NCI-H2029 (cell line): ENCODE measurements around the gene EIF2A.
A peak's percentile ranks its signal among the peaks of the same experiment; 100 is the strongest.
"Not testable (repeated sequence)": the region's sequence is repeated elsewhere in the genome, so short reads cannot be mapped to it uniquely, and the experiment has no call there.

Experiments
- DNase-seq: peaks from one replicate; lab custom pipeline; 2025; lab: John Stamatoyannopoulos, UW

The EIF2A gene

DNA sequence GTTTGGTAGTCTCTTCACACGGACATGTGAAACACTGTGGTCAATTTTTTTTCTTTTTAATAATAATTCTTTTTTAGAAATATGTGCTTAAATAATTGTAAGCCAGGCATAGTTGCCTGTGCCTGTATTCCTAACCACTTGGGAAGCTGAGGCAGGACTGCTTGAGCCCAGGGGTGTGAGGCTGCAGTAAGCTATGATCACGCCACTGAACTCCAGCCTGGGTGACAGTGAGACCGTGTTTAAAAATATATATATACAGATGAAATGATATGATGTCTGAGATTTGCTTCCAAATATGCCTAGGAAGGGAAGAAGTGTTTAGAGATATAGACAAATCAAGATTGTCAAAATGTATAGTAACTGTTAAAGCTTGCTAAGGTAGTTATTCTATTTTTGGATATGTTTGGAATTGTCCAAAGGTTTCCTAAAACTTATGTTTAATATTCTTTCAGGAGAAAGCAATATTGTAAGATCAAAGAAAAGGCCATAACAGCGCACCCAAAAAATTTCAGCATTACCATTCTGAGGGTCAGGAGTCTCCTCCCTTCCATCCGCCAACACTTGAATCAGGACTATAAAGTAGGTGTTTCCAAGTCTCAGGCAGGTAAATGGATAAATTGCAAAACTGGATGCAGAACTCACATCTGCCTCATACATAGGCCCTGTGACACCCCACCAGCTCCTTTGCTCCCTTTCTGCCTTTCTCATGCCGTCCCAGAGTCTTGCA, 56.0 kb downstream of the EIF2A start:
- DNase-seq, result no peak

DNA sequence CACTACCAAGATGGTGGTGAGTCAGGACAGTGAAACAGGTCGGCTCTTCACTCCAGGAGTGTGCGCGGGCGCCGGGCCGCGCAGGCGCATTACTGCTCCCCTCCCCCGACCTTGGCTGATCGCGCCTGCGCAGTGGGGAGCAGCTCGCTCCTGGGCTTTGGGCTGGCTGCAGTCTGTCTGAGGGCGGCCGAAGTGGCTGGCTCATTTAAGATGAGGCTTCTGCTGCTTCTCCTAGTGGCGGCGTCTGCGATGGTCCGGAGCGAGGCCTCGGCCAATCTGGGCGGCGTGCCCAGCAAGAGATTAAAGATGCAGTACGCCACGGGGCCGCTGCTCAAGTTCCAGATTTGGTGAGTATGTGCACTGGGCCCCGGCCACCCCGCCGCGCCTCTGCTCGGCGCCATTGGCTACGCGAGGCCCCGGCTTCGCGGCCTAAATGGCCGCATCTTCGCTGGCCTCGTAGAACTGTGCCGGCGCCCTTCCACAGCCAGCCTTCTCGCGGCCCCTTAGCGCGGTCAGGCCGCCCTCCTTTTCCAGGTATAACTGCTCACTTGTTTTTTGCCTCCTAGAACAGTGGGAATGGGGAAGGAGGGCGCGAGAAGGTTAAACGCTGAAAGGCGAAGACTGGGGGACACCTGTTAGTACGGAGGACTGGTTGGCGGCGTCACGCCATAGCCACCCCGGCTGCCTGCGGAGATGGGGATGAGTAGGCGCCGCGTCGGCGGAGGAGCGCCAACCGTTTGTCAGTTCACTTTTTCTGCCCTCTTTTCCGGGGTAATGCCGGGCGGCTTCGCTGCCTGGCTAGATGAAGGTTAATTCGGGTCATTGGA, 56.8 kb downstream of the EIF2A start, which contains the start of gene SELENOT:
Gene SELENOT, plus strand, starts transcription at position 169 of the 827 bp plus-strand sequence. Its CDS starts 42 bp downstream, at position 211.
- DNase-seq, result peak; percentile 85

DNA sequence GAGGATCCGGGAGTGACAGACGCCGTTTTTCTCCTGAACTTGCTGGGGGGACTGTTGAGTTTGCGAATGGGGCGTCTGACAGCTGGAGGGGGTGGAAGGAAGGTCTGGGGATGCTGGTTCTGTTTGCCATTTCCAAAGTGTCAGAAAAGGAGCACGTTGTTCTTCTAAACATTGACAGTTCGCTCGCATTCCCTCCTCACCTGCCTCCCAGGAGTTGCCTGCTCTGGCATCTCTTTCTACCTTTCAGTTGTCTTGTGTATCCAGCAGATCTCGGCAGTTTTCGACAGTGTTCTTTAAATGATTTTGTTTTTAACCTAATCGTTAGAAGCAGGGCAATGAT, 57.4 kb downstream of the EIF2A start:
- no peak for DNase-seq

- no peak for DNase-seq
Observed at GRCh38 chr3:150605998-150606641, 59.5 kb downstream of the EIF2A start.

DNA sequence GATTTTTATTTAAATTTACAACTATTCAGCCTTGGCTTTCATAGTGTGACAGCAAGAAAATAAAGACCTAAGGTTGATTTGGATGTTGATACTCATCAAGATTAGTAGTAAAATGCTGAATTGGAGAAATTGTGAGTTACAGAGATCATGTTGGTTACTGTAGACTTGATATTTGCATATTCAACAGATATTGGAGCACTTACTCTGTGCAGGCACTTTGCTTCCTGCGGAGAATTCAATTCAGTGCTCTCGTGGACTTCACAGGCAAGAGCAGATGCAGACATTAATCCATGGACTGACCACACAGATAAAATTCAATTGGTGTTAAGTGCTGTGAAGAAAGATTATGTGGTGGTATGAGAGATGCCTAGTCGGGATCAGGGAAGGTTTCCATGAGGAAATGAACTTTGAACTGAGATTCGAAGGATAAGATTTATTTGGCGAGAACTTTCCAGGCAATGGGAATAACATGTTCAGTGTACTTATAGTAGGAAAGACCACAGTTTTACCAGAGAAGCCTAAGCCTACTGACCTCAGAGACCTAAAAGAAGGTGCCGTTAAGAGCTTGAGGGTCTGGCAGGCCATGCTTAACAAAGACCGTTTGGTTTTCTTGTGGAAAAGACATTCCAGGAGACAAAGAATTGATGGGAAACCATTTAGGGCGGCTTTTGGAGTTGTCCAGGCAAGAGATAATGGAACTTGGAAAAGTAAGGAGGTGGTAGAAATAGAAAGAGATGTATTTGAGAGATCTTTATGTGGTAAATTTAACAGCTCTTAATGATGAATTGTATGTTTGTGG, 60.9 kb downstream of the EIF2A start:
- no peak for DNase-seq

DNA sequence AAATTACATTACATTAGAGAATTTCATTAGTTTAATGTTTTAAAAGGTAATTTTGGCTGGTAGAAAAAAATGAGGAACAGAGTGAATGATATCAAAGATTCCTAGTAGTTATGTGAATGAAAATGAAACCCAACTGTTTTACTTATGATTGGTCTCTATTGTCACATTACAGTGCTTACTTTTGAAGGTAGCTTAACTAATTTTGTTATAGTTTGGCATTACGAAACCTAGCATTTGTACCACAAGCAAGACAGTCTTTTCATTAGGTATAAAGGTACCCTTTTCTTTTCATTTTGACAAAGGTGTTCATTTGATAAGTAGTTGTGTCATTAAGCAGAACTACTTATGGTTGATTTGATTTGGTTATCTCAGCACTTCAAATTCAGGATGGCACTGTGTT, 63.4 kb downstream of the EIF2A start:
- no peak for DNase-seq

DNA sequence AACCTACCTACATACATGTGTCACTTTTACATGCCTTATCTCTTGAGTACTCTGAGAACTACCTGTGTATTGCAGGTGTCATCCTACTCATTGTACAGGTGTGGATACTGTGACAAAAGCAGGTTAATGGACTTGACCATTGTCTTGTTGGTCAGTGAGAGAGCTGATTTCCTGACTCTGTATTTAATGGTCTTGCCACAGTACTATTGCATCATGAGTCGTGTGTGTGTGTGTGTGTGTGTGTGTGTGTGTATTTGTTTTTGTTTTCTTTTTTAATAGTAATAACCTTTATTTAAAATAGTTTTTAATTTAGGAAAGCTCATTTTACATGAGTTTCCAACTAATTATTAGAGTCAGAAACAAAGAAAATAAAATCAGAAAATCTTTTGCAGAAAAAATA, 64.2 kb downstream of the EIF2A start:
- peak; percentile 4 for DNase-seq

DNA sequence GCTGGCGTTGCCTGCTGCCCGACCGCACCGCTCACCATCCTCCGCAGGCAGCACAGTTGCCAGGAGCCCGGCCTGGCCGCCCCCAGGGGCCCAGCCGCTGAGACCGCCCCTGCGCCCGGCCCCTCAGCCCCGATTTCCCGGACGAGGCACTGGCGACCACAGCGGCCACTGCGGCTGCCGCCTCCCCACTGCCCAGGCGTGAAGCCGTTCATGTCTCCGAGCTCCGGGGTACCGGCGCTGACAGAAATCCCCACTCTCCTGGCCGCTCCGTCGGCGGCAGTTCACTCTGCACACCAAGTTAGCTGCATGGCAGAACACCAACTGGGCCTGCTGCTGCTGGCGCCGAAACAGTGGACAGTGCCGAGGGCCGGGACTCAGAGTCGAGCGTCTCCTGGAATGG, 65.1 kb downstream of the EIF2A start:
- no peak for DNase-seq

GRCh38 chr3:150612494-150612893, 65.9 kb downstream of the EIF2A start:
- DNase-seq, result no peak

DNA sequence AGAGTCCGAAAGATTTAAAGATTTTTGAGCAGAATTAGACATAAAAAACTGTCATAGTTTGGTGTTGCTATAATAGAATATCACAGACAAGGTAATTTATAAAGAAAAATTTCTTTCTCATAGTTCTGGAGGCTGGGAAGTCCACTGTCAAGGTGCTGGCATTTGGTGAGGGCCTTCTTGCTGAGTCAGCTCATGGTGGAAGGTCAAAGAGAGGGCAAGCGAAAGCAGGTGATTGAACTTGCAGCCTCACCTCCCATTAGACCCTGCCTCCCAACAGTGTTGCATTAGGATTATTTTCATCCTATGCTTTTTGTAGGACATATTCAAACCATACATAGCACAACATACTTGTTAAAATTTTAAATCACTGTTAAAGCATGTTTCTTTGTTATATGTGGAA, 66.4 kb downstream of the EIF2A start:
- DNase-seq, result no peak

GRCh38 chr3:150613709-150614480, 67.3 kb downstream of the EIF2A start:
- DNase-seq, result no peak

DNA sequence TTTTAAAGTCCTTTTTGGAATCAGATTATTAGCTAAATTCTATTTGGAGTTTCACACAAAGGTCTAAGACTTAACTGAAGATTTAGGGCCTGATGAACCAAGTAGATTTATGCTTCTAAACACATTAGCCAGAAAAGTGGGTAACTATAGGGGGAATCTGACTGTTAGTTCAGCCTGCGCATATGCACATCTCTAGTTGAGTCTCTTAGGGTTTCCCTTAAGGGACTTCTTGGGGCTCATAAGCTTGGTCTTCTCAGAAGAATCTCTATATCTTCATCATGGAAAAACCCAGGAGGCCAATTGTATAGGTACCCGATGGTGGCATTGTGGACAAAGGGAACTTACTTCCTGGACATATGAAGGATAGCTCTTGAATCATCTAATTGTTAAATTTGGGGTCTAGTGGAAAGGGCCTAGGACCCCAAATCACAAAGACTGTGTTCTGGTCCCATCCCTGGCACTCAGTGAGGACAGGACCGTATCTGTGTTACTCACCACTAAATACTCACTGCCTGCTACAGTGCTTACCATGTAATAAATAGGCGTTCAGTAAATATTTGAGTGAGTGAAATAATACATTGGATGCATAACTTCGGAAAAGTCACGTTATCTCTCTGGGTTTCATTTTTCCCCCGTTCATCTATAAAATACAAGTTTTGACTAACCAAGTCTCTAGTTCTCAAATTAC, 73.6 kb downstream of the EIF2A start:
- DNase-seq, result no peak

DNA sequence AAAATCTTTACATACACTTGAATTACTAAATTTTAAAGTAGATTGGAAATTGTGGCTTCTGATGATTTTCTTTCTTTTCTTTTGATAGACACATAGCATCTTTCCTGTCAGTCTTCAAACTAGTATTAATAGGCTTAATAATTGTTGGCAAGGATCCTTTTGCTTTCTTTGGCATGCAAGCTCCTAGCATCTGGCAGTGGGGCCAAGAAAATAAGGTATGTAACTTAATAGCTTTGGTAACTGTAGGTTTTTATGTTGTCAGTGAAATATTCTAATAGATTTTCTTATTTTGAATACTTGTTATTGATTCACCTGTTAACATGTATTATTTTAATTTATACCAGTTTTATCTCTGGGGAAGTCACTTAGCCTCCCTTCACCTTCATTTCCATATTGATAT, 76.4 kb downstream of the EIF2A start:
- DNase-seq, result not testable (repeated sequence)

DNA sequence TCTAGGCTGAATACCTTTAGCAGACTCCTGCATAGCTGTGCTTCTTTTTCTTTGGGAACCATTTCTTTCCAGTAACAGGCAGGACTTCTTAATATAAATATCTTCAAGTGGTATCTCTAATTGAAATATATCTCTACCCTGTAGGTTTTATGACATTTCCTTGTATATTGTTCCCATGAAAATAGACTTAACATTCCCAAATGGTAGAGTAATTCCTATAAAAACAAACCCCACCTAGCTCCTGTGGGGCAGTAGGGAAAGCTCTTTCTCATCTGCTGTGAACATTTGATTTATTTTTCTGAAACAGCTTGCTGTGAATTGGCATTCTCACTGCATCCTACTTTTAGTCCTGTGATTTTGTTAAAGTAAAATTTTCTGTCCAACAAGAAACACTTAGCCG, 77.4 kb downstream of the EIF2A start:
- DNase-seq, result no peak

DNA sequence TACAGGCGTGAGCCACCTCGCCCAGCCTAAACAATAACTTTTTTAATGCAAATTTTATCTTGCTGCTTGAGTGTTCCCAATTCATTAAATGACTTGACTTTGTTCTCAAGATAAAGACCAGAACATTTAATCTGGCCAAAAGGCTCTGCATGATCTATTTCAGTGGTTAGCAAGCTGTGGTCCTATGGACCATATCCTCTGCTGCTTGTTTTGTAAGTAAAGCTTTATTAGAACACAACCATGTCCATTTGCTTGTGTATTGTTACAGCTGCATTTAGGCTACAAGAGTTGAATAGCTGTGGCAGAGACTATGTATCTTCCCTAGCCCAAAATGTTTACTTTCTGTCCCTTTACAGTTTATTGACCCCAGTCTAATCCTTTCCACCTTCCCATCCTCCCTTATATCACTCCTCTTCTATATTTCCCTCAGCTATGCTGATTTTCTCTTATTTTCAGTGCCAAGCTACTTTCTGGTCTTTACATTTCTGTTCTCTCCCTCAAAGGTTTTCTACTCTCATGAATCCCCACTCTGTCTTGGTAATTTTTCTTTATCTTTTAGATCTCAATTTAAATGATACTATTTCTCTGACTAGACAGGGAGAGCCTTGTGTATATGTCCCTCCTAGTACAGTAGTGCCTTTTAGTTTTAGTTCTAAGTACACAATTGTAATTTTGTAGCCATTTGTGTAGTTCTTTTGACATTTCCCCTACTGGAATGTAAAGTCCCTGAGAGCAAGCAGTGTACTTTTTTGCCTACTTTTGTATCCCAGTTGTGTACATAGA, 79.8 kb downstream of the EIF2A start:
- no peak for DNase-seq

- no peak for DNase-seq
Observed at GRCh38 chr3:150627557-150627956, 81.0 kb downstream of the EIF2A start.

DNA sequence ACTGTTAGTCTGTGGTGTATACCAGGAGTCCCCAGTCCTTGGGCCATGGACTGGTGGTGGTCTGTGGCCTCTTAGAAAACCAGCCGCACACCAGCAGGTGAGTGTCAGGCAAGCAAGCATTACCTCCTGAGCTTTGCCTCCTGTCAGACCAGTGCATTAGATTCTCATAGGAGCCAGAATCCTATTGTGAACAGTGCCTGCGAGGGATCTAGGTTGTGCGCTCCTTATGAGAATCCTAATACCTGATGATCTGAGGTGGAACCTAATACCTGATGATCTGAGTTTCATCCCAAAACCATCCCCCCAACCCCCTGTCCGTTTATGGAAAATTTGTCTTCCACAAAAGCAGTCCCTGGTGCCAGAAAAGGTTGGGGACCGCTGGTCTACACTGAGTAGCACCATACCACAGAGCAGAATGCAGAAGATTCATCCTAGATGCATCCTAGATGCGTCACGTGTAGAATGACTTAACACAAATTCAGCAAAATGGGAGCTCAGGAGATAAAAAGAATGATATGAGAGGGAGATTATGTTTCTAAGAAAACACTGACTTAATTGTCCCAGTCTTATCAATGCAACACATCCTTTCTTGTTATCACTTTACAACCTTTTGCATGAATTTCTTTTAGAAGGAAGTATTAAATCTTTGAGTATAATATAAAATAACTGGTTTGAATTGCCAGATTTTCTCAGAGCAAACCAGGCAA, 85.1 kb downstream of the EIF2A start:
- DNase-seq, result no peak

- DNase-seq, result no peak
Observed at GRCh38 chr3:150635076-150635475, 88.5 kb downstream of the EIF2A start.

DNA sequence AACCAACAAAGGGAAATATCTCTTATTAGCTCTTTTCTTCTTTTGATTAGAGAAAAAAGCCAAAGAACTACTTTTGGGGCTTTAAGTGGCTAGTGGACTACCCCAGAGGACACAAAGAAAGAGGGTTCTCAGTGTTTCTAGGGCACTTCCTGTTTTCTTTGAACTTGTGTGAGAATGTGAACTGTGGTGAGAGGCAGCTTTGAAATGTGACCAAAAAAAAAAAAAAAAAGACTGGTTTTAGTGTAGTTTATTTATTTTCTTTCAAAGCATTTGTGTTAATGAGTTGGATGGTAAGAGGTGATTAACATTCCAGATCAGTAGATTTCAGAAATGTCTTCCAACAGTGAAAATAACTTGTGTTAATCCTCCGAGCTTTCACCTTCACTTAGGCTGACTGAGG, 88.9 kb downstream of the EIF2A start:
- no peak for DNase-seq
